ENCODE data around the gene ERCC6.

The ERCC6 gene

GRCh38 chr10:49508249-49508648 lies 30.7 kb downstream of the ERCC6 start:
- DNase-seq: no peak

- no peak for DNase-seq
Measured at GRCh38 chr10:49505589-49505988, 33.3 kb downstream of the ERCC6 start.

- DNase-seq: no peak
Measured at GRCh38 chr10:49505076-49505475, 33.8 kb downstream of the ERCC6 start.

- DNase-seq: no peak
Measured at GRCh38 chr10:49504528-49504927, 34.4 kb downstream of the ERCC6 start.

GRCh38 chr10:49502358-49502757 lies 36.6 kb downstream of the ERCC6 start:
- no peak for DNase-seq

GRCh38 chr10:49500412-49500811 lies 38.5 kb downstream of the ERCC6 start:
- DNase-seq: no peak

GRCh38 chr10:49499305-49499851 lies 39.5 kb downstream of the ERCC6 start:
- no peak for DNase-seq

GRCh38 chr10:49498425-49498824 lies 40.5 kb downstream of the ERCC6 start:
- no peak for DNase-seq

GRCh38 chr10:49497358-49497757 lies 41.6 kb downstream of the ERCC6 start:
- DNase-seq: no peak

- no peak for DNase-seq
Measured at GRCh38 chr10:49488056-49488717, 50.7 kb downstream of the ERCC6 start.

GRCh38 chr10:49486738-49487137 lies 52.2 kb downstream of the ERCC6 start:
- no peak for DNase-seq

- no peak for DNase-seq
Measured at GRCh38 chr10:49486009-49486408, 52.9 kb downstream of the ERCC6 start.

GRCh38 chr10:49484486-49485235 lies 54.3 kb downstream of the ERCC6 start:
- no peak for DNase-seq

GRCh38 chr10:49478819-49479218 lies 60.1 kb downstream of the ERCC6 start:
- no peak for DNase-seq

GRCh38 chr10:49474901-49475300 lies 64.0 kb downstream of the ERCC6 start:
- DNase-seq: no peak

GRCh38 chr10:49471532-49471931 lies 67.4 kb downstream of the ERCC6 start:
- no peak for DNase-seq

- no peak for DNase-seq
Measured at GRCh38 chr10:49465736-49466135, 73.2 kb downstream of the ERCC6 start.
